Diencephalon (tissue), 1 donor: ENCODE measurements around the gene PMEPA1. TPM values are rescaled to one million over a fixed set of nuclear protein-coding genes. Genes with fewer than 3 reads are reported as not detected.

Experiments used
- total RNA-seq: library from RNA; depleted of rRNA; stranded (reverse); fragments of >200 nt; gene quantifications from one replicate; pipeline ENCODE4 v1.2.3, GENCODE V29; 2014

Gene PMEPA1, protein sequence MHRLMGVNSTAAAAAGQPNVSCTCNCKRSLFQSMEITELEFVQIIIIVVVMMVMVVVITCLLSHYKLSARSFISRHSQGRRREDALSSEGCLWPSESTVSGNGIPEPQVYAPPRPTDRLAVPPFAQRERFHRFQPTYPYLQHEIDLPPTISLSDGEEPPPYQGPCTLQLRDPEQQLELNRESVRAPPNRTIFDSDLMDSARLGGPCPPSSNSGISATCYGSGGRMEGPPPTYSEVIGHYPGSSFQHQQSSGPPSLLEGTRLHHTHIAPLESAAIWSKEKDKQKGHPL
- 16.1 TPM for total RNA-seq

DNA sequence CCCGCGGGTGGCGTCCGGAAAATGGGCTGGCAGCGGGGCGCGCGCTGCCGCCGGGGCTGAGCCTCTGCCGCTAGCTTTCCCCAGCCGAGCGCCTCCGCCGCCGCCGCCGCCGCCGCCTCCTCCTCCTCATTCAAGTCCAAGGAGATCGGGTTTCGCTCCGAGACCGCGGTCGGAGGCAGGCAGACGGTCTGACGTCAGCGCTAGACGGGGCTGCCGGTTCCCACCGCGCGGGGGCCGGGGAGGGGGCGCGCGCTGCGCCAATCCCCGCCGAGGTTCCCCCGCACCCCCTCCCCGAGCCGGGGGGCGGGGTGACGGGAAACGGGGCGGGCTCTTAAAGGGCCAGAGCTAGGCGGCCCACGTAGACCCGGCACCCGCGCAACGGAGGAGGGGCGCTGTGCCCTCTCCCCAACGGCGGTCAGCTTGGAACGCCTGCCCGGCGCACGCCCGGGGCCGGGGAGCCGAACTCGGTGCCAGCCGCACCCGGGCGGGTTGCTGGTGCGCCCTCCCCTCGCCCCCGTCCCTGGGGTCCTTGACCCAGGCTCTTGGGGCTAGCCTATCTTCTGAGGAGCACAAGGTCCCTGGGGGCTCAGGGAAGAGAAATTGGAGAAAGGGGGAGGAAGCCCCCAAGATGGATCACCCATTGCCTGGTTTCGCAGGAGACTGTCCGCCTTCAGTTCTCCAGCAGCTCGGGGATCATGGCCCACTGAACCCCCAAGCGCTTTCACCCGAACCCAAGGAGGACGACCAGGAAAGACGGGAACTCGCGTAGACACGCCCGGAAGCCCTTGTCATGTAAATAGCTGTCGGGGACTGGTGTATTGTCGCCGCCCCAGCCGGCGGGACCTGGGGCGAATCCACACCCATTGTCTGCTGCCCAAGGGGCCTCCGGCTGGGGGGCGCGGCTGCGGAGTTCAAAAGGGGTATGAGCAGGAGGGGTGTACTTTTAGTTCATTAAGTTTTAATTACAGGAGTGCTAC is at the start of gene PMEPA1:
TSS of gene PMEPA1 (minus strand) at position 193 of the 977 bp plus-strand sequence. CDS start 433 bp downstream, outside the sequence.

DNA sequence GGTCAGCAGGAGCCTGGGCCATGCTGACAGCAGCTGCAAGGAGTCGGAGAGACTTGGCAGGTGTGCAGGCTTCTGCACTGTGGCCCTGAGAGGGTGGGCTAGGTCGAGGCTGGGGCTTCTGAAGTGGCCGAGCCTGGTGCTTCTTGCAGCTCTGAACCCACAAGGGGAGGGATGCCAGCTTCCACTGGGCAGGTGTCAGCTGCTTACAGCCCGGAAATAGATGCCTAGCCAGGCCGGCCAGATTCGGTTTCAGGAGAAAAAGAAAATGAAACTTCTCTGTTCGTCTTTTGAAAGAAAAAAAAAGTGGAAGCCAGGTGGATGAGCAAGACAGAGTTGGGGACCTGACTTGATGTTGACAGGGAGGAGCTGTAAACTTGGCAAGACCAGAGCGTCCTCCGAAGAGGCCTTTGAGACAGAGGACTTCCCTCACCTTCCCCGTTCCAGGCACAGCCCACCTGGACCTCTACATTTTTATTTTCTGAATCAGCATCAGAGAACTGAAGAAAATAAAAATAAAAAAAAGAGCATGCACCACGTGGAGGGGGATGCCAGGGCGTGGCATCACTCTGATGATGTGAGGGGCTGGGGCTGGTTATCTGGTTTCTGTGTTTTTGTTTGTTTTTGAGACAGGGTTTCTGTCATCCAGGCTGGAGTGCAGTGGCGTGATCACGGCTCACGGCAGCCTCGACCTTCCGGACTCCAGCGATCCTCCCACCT is 89.4 kb downstream of the PMEPA1 start, which contains the start of gene ZBP1:
TSS of gene ZBP1 (minus strand) at position 153 of the 717 bp plus-strand sequence. CDS start at position 22, 131 bp downstream.

Other genes with a start within 250 kb of the PMEPA1 start
- gene CTCFL, start 184.9 kb downstream of the PMEPA1 start, total RNA-seq, result 0.23 TPM
- not detected for gene PCK1, start 148.9 kb downstream of the PMEPA1 start, total RNA-seq
- gene ZBP1, start 89.6 kb downstream of the PMEPA1 start, total RNA-seq, result not detected